ENCODE measurements around the gene TTC33.

Gene TTC33

DNA sequence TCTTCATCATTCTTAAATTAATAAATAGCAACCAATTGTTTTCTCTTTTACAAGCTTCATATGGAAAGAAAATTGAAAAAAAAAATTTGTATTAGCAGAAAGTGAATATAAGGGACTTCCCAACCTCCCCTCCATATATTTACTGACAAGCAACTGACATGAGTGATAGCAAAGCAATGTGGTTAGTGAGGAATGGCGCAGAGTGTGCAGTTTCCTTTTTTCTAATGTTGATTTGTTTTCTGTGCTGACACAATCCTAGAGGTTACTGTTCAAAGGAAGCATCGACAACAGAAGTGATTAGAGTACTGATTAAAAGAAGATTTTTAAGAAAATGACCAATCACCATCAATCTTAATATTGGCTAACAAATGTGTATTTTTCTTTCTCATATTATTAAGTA lies 77.7 kb downstream of the TTC33 start:
- TF ChIP-seq, protein P1, sequence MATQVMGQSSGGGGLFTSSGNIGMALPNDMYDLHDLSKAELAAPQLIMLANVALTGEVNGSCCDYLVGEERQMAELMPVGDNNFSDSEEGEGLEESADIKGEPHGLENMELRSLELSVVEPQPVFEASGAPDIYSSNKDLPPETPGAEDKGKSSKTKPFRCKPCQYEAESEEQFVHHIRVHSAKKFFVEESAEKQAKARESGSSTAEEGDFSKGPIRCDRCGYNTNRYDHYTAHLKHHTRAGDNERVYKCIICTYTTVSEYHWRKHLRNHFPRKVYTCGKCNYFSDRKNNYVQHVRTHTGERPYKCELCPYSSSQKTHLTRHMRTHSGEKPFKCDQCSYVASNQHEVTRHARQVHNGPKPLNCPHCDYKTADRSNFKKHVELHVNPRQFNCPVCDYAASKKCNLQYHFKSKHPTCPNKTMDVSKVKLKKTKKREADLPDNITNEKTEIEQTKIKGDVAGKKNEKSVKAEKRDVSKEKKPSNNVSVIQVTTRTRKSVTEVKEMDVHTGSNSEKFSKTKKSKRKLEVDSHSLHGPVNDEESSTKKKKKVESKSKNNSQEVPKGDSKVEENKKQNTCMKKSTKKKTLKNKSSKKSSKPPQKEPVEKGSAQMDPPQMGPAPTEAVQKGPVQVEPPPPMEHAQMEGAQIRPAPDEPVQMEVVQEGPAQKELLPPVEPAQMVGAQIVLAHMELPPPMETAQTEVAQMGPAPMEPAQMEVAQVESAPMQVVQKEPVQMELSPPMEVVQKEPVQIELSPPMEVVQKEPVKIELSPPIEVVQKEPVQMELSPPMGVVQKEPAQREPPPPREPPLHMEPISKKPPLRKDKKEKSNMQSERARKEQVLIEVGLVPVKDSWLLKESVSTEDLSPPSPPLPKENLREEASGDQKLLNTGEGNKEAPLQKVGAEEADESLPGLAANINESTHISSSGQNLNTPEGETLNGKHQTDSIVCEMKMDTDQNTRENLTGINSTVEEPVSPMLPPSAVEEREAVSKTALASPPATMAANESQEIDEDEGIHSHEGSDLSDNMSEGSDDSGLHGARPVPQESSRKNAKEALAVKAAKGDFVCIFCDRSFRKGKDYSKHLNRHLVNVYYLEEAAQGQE (IDR thresholded peaks at IDR 0.05; ENCODE audit: insufficient read depth in 1 of 2, low read depth in 2 of 2, low read length in 2 of 2): no peak
- no peak for TF ChIP-seq FOXP2 (optimal IDR thresholded peaks at IDR 0.05; ENCODE audit: borderline replicate concordance, extremely low read depth, extremely low read length, insufficient read depth)
- no peak for TF ChIP-seq TAF1 (IDR thresholded peaks at IDR 0.05; ENCODE audit: borderline replicate concordance, insufficient read depth, low read length)
- TF ChIP-seq SIN3A (IDR thresholded peaks at IDR 0.05; ENCODE audit: borderline replicate concordance, insufficient read depth, low read length): no peak
- TF ChIP-seq POLR2AphosphoS5 (IDR thresholded peaks at IDR 0.05; ENCODE audit: low read depth, low read length): no peak

DNA sequence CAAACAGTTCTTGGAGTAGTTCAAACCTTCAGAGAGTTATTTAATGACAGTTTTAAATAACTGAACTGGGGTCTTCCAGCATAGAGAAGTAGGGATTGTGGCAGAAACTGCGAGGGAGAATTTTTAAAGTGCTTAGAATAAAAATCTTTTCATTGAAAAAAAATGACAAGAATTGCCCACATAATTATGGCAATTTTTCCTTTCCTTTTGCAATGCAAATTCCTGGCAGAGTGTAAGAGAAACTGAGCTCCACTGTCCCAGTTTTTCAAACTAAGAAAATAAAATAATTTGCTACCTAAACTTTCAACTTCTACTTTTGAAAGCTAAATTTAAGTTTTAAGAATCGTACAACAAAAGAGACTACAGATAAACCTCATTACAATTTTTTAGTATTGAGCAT lies 78.3 kb downstream of the TTC33 start:
- TF ChIP-seq TAF1 (IDR thresholded peaks at IDR 0.05; ENCODE audit: borderline replicate concordance, insufficient read depth, low read length): no peak
- TF ChIP-seq FOXP2 (optimal IDR thresholded peaks at IDR 0.05; ENCODE audit: borderline replicate concordance, extremely low read depth, extremely low read length, insufficient read depth): no peak
- TF ChIP-seq POLR2AphosphoS5 (IDR thresholded peaks at IDR 0.05; ENCODE audit: low read depth, low read length): no peak
- no peak for TF ChIP-seq SIN3A (IDR thresholded peaks at IDR 0.05; ENCODE audit: borderline replicate concordance, insufficient read depth, low read length)
- TF ChIP-seq, protein P1 (IDR thresholded peaks at IDR 0.05; ENCODE audit: insufficient read depth in 1 of 2, low read depth in 2 of 2, low read length in 2 of 2): no peak

DNA sequence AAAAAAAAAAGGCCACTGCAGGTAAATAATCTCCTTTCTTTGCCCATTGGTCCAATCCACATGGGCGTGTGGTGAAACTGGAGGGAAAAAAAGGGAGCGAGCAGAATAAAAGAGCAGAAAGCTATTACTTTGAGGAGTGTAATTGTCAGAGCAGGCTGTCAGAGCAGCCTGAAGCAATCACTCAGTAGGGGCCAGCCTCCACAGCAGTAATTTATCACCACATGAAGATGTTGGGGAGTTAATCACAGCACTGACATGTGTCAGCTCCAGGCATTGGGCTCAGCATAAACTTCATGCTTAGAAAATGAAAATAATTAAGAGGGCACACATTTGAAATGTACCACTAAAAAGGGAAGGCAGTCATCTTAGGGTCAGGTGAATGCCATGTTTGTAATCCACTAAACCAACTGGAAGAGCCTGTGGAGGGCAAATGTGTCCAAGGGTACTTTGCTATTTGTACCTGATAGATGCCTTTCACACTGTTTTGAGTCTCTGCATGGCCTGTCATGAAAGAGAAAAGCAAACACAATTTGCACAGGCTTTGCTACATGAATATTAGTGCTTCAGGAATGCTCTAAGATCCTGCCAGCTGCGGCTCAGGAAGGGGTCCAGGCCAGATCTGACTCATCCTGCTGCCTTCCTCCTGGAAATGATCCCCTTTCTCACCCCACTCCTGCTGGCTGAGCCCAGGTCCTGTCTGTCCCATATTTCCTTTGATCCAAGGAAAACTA lies 79.0 kb downstream of the TTC33 start:
- TF ChIP-seq, protein P1 (IDR thresholded peaks at IDR 0.05; ENCODE audit: insufficient read depth in 1 of 2, low read depth in 2 of 2, low read length in 2 of 2): no peak
- TF ChIP-seq FOXP2 (optimal IDR thresholded peaks at IDR 0.05; ENCODE audit: borderline replicate concordance, extremely low read depth, extremely low read length, insufficient read depth): no peak
- TF ChIP-seq POLR2AphosphoS5 (IDR thresholded peaks at IDR 0.05; ENCODE audit: low read depth, low read length): no peak
- no peak for TF ChIP-seq SIN3A (IDR thresholded peaks at IDR 0.05; ENCODE audit: borderline replicate concordance, insufficient read depth, low read length)
- TF ChIP-seq TAF1 (IDR thresholded peaks at IDR 0.05; ENCODE audit: borderline replicate concordance, insufficient read depth, low read length): no peak

DNA sequence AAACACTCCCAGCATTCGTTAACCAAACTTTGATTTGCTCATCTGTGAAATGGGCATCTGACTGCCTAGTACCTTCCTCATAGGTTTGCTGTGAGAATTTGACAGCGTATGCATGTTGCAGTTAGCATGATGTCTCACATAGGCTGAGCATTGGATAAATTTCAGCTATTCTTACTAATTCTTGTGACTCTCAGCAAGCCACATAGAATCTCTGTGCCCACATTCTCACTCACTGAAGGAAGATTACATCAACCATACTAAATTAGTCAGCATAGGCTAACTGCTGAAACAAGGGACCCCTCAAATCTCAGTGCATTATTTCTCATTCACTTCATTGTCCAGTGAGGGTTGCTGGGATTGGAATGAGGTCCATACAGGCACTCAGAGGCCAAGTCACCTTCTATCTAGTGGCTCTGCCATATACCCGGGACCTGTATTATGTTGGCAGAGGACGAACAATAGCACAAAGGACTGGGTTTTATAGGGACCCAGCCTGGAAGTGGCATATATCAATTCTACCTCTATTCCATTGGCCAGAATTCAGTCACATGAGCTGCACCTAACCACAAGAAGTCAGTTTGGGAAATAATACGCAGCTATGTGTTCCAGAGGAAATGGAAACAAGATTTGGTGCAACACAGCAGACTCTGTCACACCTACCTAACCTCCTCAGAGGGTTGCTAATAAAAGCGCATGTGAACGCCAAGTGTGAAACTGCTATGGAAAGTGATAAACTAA lies 80.2 kb downstream of the TTC33 start:
- no peak for TF ChIP-seq FOXP2 (optimal IDR thresholded peaks at IDR 0.05; ENCODE audit: borderline replicate concordance, extremely low read depth, extremely low read length, insufficient read depth)
- TF ChIP-seq, protein P1 (IDR thresholded peaks at IDR 0.05; ENCODE audit: insufficient read depth in 1 of 2, low read depth in 2 of 2, low read length in 2 of 2): no peak
- TF ChIP-seq TAF1 (IDR thresholded peaks at IDR 0.05; ENCODE audit: borderline replicate concordance, insufficient read depth, low read length): no peak
- TF ChIP-seq POLR2AphosphoS5 (IDR thresholded peaks at IDR 0.05; ENCODE audit: low read depth, low read length): no peak
- no peak for TF ChIP-seq SIN3A (IDR thresholded peaks at IDR 0.05; ENCODE audit: borderline replicate concordance, insufficient read depth, low read length)
